Right atrium auricular region (tissue), 2 donors: ENCODE data around the gene CDH1. TPM values are rescaled to one million over a fixed set of nuclear protein-coding genes. Genes with fewer than 3 reads are reported as not detected.

ENCODE experiments used
- DNase-seq: peaks from one replicate; pipeline ENCODE4 v3.0.0-alpha.2; 2019; ENCODE audit warnings: low spot score
- H3K27ac ChIP-seq, 2 donors: fragments of 200-600 bp; sonication (generic); 1 replicate in 1 of 2; 2 replicates in 1 of 2; pipeline ENCODE4 v1.5.1; 2016 to 2019
- H3K27me3 ChIP-seq, 2 donors: fragments of 200-600 bp; sonication (generic); one replicate each; pipeline versions ENCODE4 v1.5.1 to v1.6.0; 2017 to 2019
- H3K36me3 ChIP-seq: fragments of 200-600 bp; sonication (generic); one replicate; pipeline ENCODE4 v1.5.1; 2016
- H3K4me1 ChIP-seq, 2 donors: fragments of 200-600 bp; sonication (generic); one replicate each; pipeline versions ENCODE4 v1.5.1 to v1.6.0; 2017 to 2019
- H3K4me3 ChIP-seq, 2 donors: fragments of 200-600 bp; sonication (generic); 1 replicate in 1 of 2; 2 replicates in 1 of 2; pipeline ENCODE4 v1.5.1; 2017 to 2019; ENCODE audit warnings: mild to moderate bottlenecking in 1 of 2, moderate library complexity in 1 of 2
- H3K9me3 ChIP-seq, 2 donors: fragments of 200-600 bp; sonication (generic); one replicate each; pipeline ENCODE4 v1.5.1; 2019
- total RNA-seq, 2 donors: library from RNA; depleted of rRNA; stranded (reverse); fragments of >200 nt; gene quantifications; one replicate each; pipeline ENCODE4 v1.1.0, GENCODE V29; 2016
- TF ChIP-seq, protein P1 (sequence below), 2 donors: fragments of 200-600 bp; sonication (generic); IDR thresholded peaks; one replicate each; pipeline ENCODE4 v1.5.1; 2019; ENCODE audit warnings: antibody characterized with exemption in 2 of 2

Gene CDH1
- total RNA-seq, 2 donors from 2014 or later, result 0.93 to 1.4 TPM

GRCh38 chr16:68764862-68765261 is 27.8 kb downstream of the CDH1 start:
- TF ChIP-seq, protein P1, sequence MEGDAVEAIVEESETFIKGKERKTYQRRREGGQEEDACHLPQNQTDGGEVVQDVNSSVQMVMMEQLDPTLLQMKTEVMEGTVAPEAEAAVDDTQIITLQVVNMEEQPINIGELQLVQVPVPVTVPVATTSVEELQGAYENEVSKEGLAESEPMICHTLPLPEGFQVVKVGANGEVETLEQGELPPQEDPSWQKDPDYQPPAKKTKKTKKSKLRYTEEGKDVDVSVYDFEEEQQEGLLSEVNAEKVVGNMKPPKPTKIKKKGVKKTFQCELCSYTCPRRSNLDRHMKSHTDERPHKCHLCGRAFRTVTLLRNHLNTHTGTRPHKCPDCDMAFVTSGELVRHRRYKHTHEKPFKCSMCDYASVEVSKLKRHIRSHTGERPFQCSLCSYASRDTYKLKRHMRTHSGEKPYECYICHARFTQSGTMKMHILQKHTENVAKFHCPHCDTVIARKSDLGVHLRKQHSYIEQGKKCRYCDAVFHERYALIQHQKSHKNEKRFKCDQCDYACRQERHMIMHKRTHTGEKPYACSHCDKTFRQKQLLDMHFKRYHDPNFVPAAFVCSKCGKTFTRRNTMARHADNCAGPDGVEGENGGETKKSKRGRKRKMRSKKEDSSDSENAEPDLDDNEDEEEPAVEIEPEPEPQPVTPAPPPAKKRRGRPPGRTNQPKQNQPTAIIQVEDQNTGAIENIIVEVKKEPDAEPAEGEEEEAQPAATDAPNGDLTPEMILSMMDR (IDR thresholded peaks at IDR 0.05), result no peak
- no peak for DNase-seq
- H3K9me3 ChIP-seq, result no peaks in the 10 kb centered on the region

GRCh38 chr16:68767581-68767980 is 30.5 kb downstream of the CDH1 start:
- H3K4me3 ChIP-seq, result no peak overlapping the region
- no peak overlapping the region for H3K27ac ChIP-seq
- H3K9me3 ChIP-seq, result no peaks in the 10 kb centered on the region
- no peaks in the 10 kb centered on the region for H3K4me1 ChIP-seq
- TF ChIP-seq, protein P1 (IDR thresholded peaks at IDR 0.05), result no peak
- no peaks in the 10 kb centered on the region for H3K27me3 ChIP-seq
- no peak for DNase-seq
- no peaks in the 10 kb centered on the region for H3K36me3 ChIP-seq

More at GRCh38 chr16:68764862-68765261, 27.8 kb downstream of the CDH1 start:
- H3K27ac ChIP-seq, result no peak overlapping the region
- H3K4me1 ChIP-seq, result no peaks in the 10 kb centered on the region
- no peaks in the 10 kb centered on the region for H3K27me3 ChIP-seq
- H3K36me3 ChIP-seq, result no peaks in the 10 kb centered on the region
- no peak overlapping the region for H3K4me3 ChIP-seq

DNA sequence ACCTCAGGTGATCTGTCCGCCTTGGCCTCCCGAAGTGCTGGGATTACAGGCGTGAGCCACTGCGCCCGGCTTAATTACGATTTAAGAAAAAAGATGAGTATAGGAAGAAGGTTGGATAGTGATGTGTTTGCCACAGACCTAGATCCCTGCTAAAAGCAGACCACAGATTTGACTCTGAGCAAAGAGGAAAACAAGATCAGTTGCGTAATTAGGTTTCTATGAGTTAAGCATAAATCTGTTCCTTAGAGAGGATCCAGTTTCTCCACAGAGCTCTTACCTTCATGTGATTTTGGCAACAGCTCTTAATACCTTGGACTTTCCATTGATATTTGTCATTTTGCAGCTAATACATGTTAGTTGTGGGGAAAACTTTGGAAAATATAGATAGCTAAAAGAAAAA is 31.1 kb downstream of the CDH1 start:
- Histone ChIP-seq H3K4me3 (no peak overlapping the region), H3K4me1 (no peaks in the 10 kb centered on the region), H3K9me3 (no peaks in the 10 kb centered on the region), H3K36me3 (no peaks in the 10 kb centered on the region), H3K27me3 (no peaks in the 10 kb centered on the region), H3K27ac (no peak overlapping the region)
- TF ChIP-seq, protein P1 (IDR thresholded peaks at IDR 0.05), result no peak
- no peak for DNase-seq

- H3K27ac ChIP-seq, result no peak overlapping the region
- TF ChIP-seq, protein P1 (IDR thresholded peaks at IDR 0.05), result no peak
- H3K9me3 ChIP-seq, result no peaks in the 10 kb centered on the region
- DNase-seq, result no peak
- no peaks in the 10 kb centered on the region for H3K36me3 ChIP-seq
- no peak overlapping the region for H3K4me3 ChIP-seq
- H3K4me1 ChIP-seq, result no peaks in the 10 kb centered on the region
- H3K27me3 ChIP-seq, result no peaks in the 10 kb centered on the region
Observed at GRCh38 chr16:68768771-68769170, 31.7 kb downstream of the CDH1 start.

- TF ChIP-seq, protein P1 (IDR thresholded peaks at IDR 0.05), result no peak
- Histone ChIP-seq H3K36me3 (no peaks in the 10 kb centered on the region), H3K9me3 (no peaks in the 10 kb centered on the region), H3K4me3 (no peak overlapping the region), H3K27me3 (no peaks in the 10 kb centered on the region), H3K4me1 (no peaks in the 10 kb centered on the region), H3K27ac (no peak overlapping the region)
- DNase-seq, result no peak
Observed at GRCh38 chr16:68770671-68771070, 33.6 kb downstream of the CDH1 start.

DNA sequence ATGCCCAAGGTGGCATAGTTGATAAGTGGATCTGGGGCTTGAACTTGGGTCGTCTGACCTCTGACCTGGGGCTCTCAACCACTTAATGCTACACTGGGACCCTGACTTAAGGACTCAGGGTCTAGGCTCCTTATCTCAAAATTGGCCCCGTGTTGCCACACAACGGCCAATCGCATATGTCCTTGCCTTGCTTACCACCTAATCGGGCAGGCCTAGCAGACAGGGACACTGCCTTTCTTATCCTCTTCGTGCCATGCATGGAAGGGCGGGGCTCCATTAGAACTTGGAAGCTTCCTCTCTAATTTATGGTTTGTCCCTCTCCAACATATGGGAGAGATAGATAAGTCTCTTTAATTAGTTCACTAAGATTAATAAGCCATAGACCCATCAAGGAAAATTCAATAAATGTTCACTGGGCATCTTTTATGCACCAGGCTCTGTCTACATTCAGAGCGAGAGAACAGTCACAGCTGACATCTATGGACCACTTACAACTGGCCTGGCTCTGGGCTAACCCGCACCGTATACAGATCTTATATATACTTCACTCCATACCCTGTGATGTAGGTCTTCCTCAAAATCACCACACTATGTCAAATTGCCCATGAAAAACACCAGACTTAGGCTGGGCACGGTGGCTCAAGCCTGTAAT is 35.1 kb downstream of the CDH1 start:
- H3K36me3 ChIP-seq, result no peaks in the 10 kb centered on the region
- DNase-seq, result no peak
- no peaks in the 10 kb centered on the region for H3K9me3 ChIP-seq
- H3K27me3 ChIP-seq, result no peaks in the 10 kb centered on the region
- no peak overlapping the region for H3K27ac ChIP-seq
- H3K4me1 ChIP-seq, result no peaks in the 10 kb centered on the region
- H3K4me3 ChIP-seq, result no peak overlapping the region
- TF ChIP-seq, protein P1 (IDR thresholded peaks at IDR 0.05), result no peak
